Measurements from ENCODE around the gene GTF3A. TPM values are rescaled to one million over a fixed set of nuclear protein-coding genes. Genes with fewer than 3 reads are reported as not detected.

Gene GTF3A
- total RNA-seq, 1 donor from 2014 or later: 70.2 TPM

GRCh38 chr13:27449936-27450828 lies 25.8 kb downstream of the GTF3A start, which contains the start of gene MTIF3:
TSS of gene MTIF3 (minus strand) at chr13:27450564. CDS start at chr13:27440448, 10,116 bp downstream.
- Mint-ChIP-seq H3K27me3 (ENCODE audit: unreplicated experiment) (peaks cover 5% of the 10 kb centered on the region), H3K4me3 (ENCODE audit: unreplicated experiment) (peak within 1 kb of the TSS; percentile 91), H3K27ac (ENCODE audit: unreplicated experiment) (peak within 1 kb of the TSS; percentile 86), H3K36me3 (ENCODE audit: unreplicated experiment) (no peaks in the 10 kb centered on the region), H3K9me3 (ENCODE audit: unreplicated experiment) (peaks cover 5% of the 10 kb centered on the region), H3K4me1 (ENCODE audit: low read depth, unreplicated experiment) (peaks cover 11% of the 10 kb centered on the region)
- DNase-seq: peak; percentile 89
- TF ChIP-seq CTCF (IDR thresholded peaks at IDR 0.05; ENCODE audit: partially characterized antibody, unreplicated experiment): no peak

GRCh38 chr13:27450921-27451471 lies 26.6 kb downstream of the GTF3A start:
- H3K4me3 Mint-ChIP-seq (ENCODE audit: unreplicated experiment): peak overlapping the region; percentile 91
- peak overlapping the region; percentile 85 for H3K27ac Mint-ChIP-seq (ENCODE audit: unreplicated experiment)
- DNase-seq: peak; percentile 54
- H3K27me3 Mint-ChIP-seq (ENCODE audit: unreplicated experiment): peaks cover 5% of the 10 kb centered on the region
- TF ChIP-seq CTCF (IDR thresholded peaks at IDR 0.05; ENCODE audit: partially characterized antibody, unreplicated experiment): no peak
- peaks cover 5% of the 10 kb centered on the region for H3K9me3 Mint-ChIP-seq (ENCODE audit: unreplicated experiment)
- H3K4me1 Mint-ChIP-seq (ENCODE audit: low read depth, unreplicated experiment): peaks cover 10% of the 10 kb centered on the region
- no peaks in the 10 kb centered on the region for H3K36me3 Mint-ChIP-seq (ENCODE audit: unreplicated experiment)

GRCh38 chr13:27455331-27455855 lies 31.0 kb downstream of the GTF3A start:
- Mint-ChIP-seq H3K9me3 (ENCODE audit: unreplicated experiment) (peaks cover 5% of the 10 kb centered on the region), H3K27ac (ENCODE audit: unreplicated experiment) (no peak overlapping the region), H3K27me3 (ENCODE audit: unreplicated experiment) (peaks cover 2% of the 10 kb centered on the region), H3K4me3 (ENCODE audit: unreplicated experiment) (no peak overlapping the region), H3K36me3 (ENCODE audit: unreplicated experiment) (no peaks in the 10 kb centered on the region), H3K4me1 (ENCODE audit: low read depth, unreplicated experiment) (no peaks in the 10 kb centered on the region)
- no peak for DNase-seq
- no peak for TF ChIP-seq CTCF (IDR thresholded peaks at IDR 0.05; ENCODE audit: partially characterized antibody, unreplicated experiment)

- Mint-ChIP-seq H3K9me3 (ENCODE audit: unreplicated experiment) (peaks cover 5% of the 10 kb centered on the region), H3K27ac (ENCODE audit: unreplicated experiment) (peak overlapping the region; percentile 73), H3K4me1 (ENCODE audit: low read depth, unreplicated experiment) (peaks cover 11% of the 10 kb centered on the region), H3K36me3 (ENCODE audit: unreplicated experiment) (no peaks in the 10 kb centered on the region), H3K27me3 (ENCODE audit: unreplicated experiment) (peaks cover 2% of the 10 kb centered on the region), H3K4me3 (ENCODE audit: unreplicated experiment) (no peak overlapping the region)
- no peak for TF ChIP-seq CTCF (IDR thresholded peaks at IDR 0.05; ENCODE audit: partially characterized antibody, unreplicated experiment)
- peak; percentile 22 for DNase-seq
These were observed 37.6 kb downstream of the GTF3A start for GRCh38 chr13:27461940-27462584.

All from glutamatergic neuron (in vitro differentiated cells).